H9 (cell line): ENCODE measurements around the gene EPB41L1. TPM values are rescaled to one million over a fixed set of nuclear protein-coding genes. Genes with fewer than 3 reads are reported as not detected.

Experiments used
- DNase-seq: peaks from one replicate; pipeline ENCODE4 v3.0.0-alpha.2; 2017
- H2AFZ ChIP-seq: one replicate; pipeline ENCODE4 v1.6.1; 2013; ENCODE audit warnings: mild to moderate bottlenecking, low read length, control low read depth, moderate library complexity
- H2AK5ac ChIP-seq: 2 replicates; pipeline ENCODE4 v1.6.1; 2013; ENCODE audit warnings: low read length, control low read depth, mixed read lengths; ENCODE audit not compliant: insufficient read length
- H2BK120ac ChIP-seq: one replicate; pipeline ENCODE4 v1.6.1; 2013; ENCODE audit warnings: low read depth, mild to moderate bottlenecking, low read length, control low read depth, inconsistent platforms; ENCODE audit not compliant: poor library complexity, severe bottlenecking
- H2BK12ac ChIP-seq: 2 replicates; pipeline ENCODE4 v1.6.1; 2013; ENCODE audit warnings: low read length, control low read depth, mixed read lengths, low read depth; ENCODE audit not compliant: insufficient read length
- H2BK15ac ChIP-seq: 2 replicates; pipeline ENCODE4 v1.6.1; 2013; ENCODE audit warnings: low read depth, low read length, control low read depth
- H2BK20ac ChIP-seq: one replicate; pipeline ENCODE4 v1.6.1; 2013; ENCODE audit warnings: low read depth, mild to moderate bottlenecking, low read length, control low read depth, inconsistent platforms; ENCODE audit not compliant: poor library complexity, severe bottlenecking
- H2BK5ac ChIP-seq: 2 replicates; pipeline ENCODE4 v1.6.1; 2013; ENCODE audit warnings: low read length, control low read depth, mixed read lengths; ENCODE audit not compliant: insufficient read length
- H3K14ac ChIP-seq: 2 replicates; pipeline ENCODE4 v1.6.1; 2013; ENCODE audit warnings: low read length, control low read depth; ENCODE audit not compliant: insufficient read depth
- H3K18ac ChIP-seq: 2 replicates; pipeline ENCODE4 v1.6.1; 2013; ENCODE audit warnings: low read depth, mild to moderate bottlenecking, mixed read lengths, low read length, control low read depth; ENCODE audit not compliant: insufficient read length
- H3K23ac ChIP-seq: 2 replicates; pipeline ENCODE4 v1.6.1; 2013; ENCODE audit warnings: low read length, control low read depth, mixed read lengths, low read depth; ENCODE audit not compliant: insufficient read length
- H3K23me2 ChIP-seq: 2 replicates; pipeline ENCODE4 v1.6.1; 2013; ENCODE audit warnings: low read depth, mild to moderate bottlenecking, mixed read lengths, low read length, control low read depth; ENCODE audit not compliant: insufficient read length, poor library complexity, severe bottlenecking
- H3K27ac ChIP-seq: 2 replicates; pipeline ENCODE4 v1.5.1; 2013; ENCODE audit warnings: low read length, control low read depth, mixed read lengths, low read depth; ENCODE audit not compliant: insufficient read length
- H3K27me3 ChIP-seq: 2 replicates; pipeline ENCODE4 v1.6.1; 2013; ENCODE audit warnings: low read length, control low read depth, inconsistent platforms; ENCODE audit not compliant: insufficient read depth
- H3K4ac ChIP-seq: 2 replicates; pipeline ENCODE4 v1.6.1; 2013; ENCODE audit warnings: low read depth, mild to moderate bottlenecking, control low read depth, inconsistent platforms, low read length, moderate library complexity
- H3K4me1 ChIP-seq: 2 replicates; pipeline ENCODE4 v1.6.1; 2013; ENCODE audit warnings: low read length, control low read depth, inconsistent platforms; ENCODE audit not compliant: insufficient read depth
- H3K4me2 ChIP-seq: 2 replicates; pipeline ENCODE4 v1.6.1; 2013; ENCODE audit warnings: low read length, control low read depth, mixed read lengths; ENCODE audit not compliant: insufficient read length, insufficient read depth
- H3K56ac ChIP-seq: 2 replicates; pipeline ENCODE4 v1.6.1; 2013; ENCODE audit warnings: low read depth, mild to moderate bottlenecking, mixed read lengths, low read length, control low read depth; ENCODE audit not compliant: insufficient read length
- H3K79me1 ChIP-seq: 2 replicates; pipeline ENCODE4 v1.6.1; 2013; ENCODE audit warnings: low read depth, mild to moderate bottlenecking, moderate library complexity, low read length, control low read depth, inconsistent platforms; ENCODE audit not compliant: insufficient read depth, poor library complexity, severe bottlenecking
- H3K79me2 ChIP-seq: 2 replicates; pipeline ENCODE4 v1.6.1; 2013; ENCODE audit warnings: low read length, control low read depth, inconsistent platforms; ENCODE audit not compliant: insufficient read depth
- H3K9ac ChIP-seq: 2 replicates; pipeline ENCODE4 v1.6.1; 2013; ENCODE audit warnings: low read length, control low read depth, mixed read lengths; ENCODE audit not compliant: insufficient read length; ENCODE audit errors: extremely low read depth
- H3K9me3 ChIP-seq: one replicate; pipeline ENCODE4 v1.6.1; 2013; ENCODE audit warnings: low read depth, low read length, inconsistent platforms; ENCODE audit not compliant: control insufficient read depth
- H3T11ph ChIP-seq: one replicate; pipeline ENCODE4 v1.6.1; 2013; ENCODE audit warnings: mild to moderate bottlenecking, low read length, control low read depth, inconsistent platforms
- H4K20me1 ChIP-seq: one replicate; pipeline ENCODE4 v1.6.1; 2013; ENCODE audit not compliant: control insufficient read depth, insufficient read length, insufficient read depth
- H4K5ac ChIP-seq: 2 replicates; pipeline ENCODE4 v1.6.1; 2013; ENCODE audit warnings: low read depth, mild to moderate bottlenecking, mixed read lengths, low read length, control low read depth; ENCODE audit not compliant: insufficient read length
- H4K8ac ChIP-seq: replicated peaks from 2 replicates; pipeline ENCODE4 v1.6.1; 2013; ENCODE audit warnings: low read length, control low read depth, mixed read lengths, low read depth; ENCODE audit not compliant: insufficient read length
- H4K91ac ChIP-seq: 2 replicates; pipeline ENCODE4 v1.6.1; 2013; ENCODE audit warnings: low read depth, mild to moderate bottlenecking, moderate library complexity, mixed read lengths, low read length, control low read depth; ENCODE audit not compliant: insufficient read length
- H3K27ac Mint-ChIP-seq, 3 experiments: 2 replicates in 2 of 3; 3 replicates in 1 of 3; pipeline ENCODE4 v1.8.0; 2020 to 2021; ENCODE audit warnings: mixed read lengths in 3 of 3, mild to moderate bottlenecking in 1 of 3, moderate library complexity in 1 of 3
- H3K27me3 Mint-ChIP-seq: 2 replicates; pipeline ENCODE4 v1.8.0; 2021; ENCODE audit warnings: low read depth, mild to moderate bottlenecking, moderate library complexity, mixed read lengths
- H3K36me3 Mint-ChIP-seq, 3 experiments: 2 replicates in 2 of 3; 3 replicates in 1 of 3; pipeline ENCODE4 v1.8.0; 2020 to 2021; ENCODE audit warnings: low read depth in 3 of 3, mixed read lengths in 3 of 3; ENCODE audit not compliant: insufficient read depth in 1 of 3
- H3K4me1 Mint-ChIP-seq, 2 experiments: 2 replicates each; pipeline ENCODE4 v1.8.0; 2020; ENCODE audit warnings: mixed read lengths in 2 of 2
- H3K4me3 Mint-ChIP-seq, 2 experiments: 2 replicates in 1 of 2; 3 replicates in 1 of 2; pipeline ENCODE4 v1.8.0; 2020 to 2021; ENCODE audit warnings: mild to moderate bottlenecking in 2 of 2, mixed read lengths in 2 of 2, moderate library complexity in 1 of 2
- H3K9me3 Mint-ChIP-seq, 2 experiments: 2 replicates in 1 of 2; 3 replicates in 1 of 2; pipeline ENCODE4 v1.8.0; 2020; ENCODE audit warnings: mild to moderate bottlenecking in 2 of 2, mixed read lengths in 2 of 2, moderate library complexity in 1 of 2
- WGBS: extraction: QIAGEN DNeasy Blood & Tissue Kit; methylation state at CpG from one replicate; pipeline ENCODE4 v1.1.7; 2013; ENCODE audit warnings: missing lambda C conversion rate, low lambda C conversion rate, mixed read lengths; ENCODE audit not compliant: insufficient read length; ENCODE audit errors: extremely low coverage; 5-methylcytosine and 5-hydroxymethylcytosine counted together
- total RNA-seq: library from RNA; stranded (reverse); gene quantifications from 2 replicates; pipeline ENCODE4 v1.2.1, GENCODE V29; 2021
- TF ChIP-seq, protein P1 (sequence below): fragments of 200-600 bp; sonication (generic); conservative IDR thresholded peaks from 3 replicates; pipeline ENCODE4 v1.8.0; 2021; ENCODE audit warnings: antibody characterized with exemption, mild to moderate bottlenecking

The EPB41L1 gene
- total RNA-seq, 1 experiment from 2014 or later: 31.1 TPM

DNA sequence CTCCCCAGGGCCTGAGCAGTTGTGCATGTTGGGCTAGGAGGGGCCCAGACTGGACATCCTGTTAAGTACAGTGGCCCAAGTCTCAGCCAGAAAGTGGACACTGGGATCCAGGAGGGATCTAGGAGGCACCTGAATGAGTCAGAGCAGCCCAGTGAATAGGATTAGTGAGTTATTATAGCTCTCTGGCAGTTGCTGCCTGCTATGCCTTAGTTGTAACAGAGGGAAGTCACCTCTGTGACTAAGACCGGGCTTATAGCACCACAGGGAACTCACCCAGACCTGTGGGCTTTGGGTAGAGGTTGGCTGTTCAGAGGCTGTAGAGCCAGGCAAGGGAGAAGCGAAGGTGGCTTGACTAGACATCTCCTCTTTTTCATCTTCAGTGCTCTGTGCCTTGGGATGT is 42.7 kb downstream of the EPB41L1 start:
- Mint-ChIP-seq H3K36me3 (no peaks in the 10 kb centered on the region; a peak in 3 of 7 replicates), H3K27ac (no peak overlapping the region), H3K4me3 (no peak overlapping the region), H3K4me1 (0 out of 4 replicates have a peak, but pooled peaks cover 0 to 5% of the 10 kb centered on the region in 2 experiments), H3K27me3 (no peaks in the 10 kb centered on the region; the same call in 1 of the 2 replicates), H3K9me3 (peaks cover 0 to 1% of the 10 kb centered on the region in 2 experiments; a peak in 1 of 5 replicates)
- H2BK5ac ChIP-seq: no peak overlapping the region
- no peak overlapping the region for H3K18ac ChIP-seq
- DNase-seq: no peak
- no peak overlapping the region for H3K4me2 ChIP-seq
- no peak overlapping the region for H4K8ac ChIP-seq
- H3K27ac ChIP-seq: no peak overlapping the region
- H2BK12ac ChIP-seq: no peak overlapping the region
- H2BK120ac ChIP-seq: no peak overlapping the region
- H4K91ac ChIP-seq: no peak overlapping the region
- H3K9ac ChIP-seq: no peak overlapping the region
- H3K27me3 ChIP-seq: no peaks in the 10 kb centered on the region
- no peak overlapping the region for H3K56ac ChIP-seq
- H3K23me2 ChIP-seq: no peaks in the 10 kb centered on the region
- H3K23ac ChIP-seq: no peak overlapping the region
- TF ChIP-seq, protein P1, sequence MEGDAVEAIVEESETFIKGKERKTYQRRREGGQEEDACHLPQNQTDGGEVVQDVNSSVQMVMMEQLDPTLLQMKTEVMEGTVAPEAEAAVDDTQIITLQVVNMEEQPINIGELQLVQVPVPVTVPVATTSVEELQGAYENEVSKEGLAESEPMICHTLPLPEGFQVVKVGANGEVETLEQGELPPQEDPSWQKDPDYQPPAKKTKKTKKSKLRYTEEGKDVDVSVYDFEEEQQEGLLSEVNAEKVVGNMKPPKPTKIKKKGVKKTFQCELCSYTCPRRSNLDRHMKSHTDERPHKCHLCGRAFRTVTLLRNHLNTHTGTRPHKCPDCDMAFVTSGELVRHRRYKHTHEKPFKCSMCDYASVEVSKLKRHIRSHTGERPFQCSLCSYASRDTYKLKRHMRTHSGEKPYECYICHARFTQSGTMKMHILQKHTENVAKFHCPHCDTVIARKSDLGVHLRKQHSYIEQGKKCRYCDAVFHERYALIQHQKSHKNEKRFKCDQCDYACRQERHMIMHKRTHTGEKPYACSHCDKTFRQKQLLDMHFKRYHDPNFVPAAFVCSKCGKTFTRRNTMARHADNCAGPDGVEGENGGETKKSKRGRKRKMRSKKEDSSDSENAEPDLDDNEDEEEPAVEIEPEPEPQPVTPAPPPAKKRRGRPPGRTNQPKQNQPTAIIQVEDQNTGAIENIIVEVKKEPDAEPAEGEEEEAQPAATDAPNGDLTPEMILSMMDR: no peak
- no peak overlapping the region for H2BK15ac ChIP-seq
- H3K9me3 ChIP-seq: no peaks in the 10 kb centered on the region
- no peak overlapping the region for H2AFZ ChIP-seq
- no peak overlapping the region for H3K4ac ChIP-seq
- H2BK20ac ChIP-seq: no peak overlapping the region
- H3K79me1 ChIP-seq: no peaks in the 10 kb centered on the region
- no CpG with 5 or more reads among the region's 2 CpGs for WGBS
- no peaks in the 10 kb centered on the region for H3K4me1 ChIP-seq
- H4K5ac ChIP-seq: no peak overlapping the region
- H3T11ph ChIP-seq: no peak overlapping the region
- no peak overlapping the region for H3K14ac ChIP-seq
- no peaks in the 10 kb centered on the region for H3K79me2 ChIP-seq
- no peaks in the 10 kb centered on the region for H4K20me1 ChIP-seq
- H2AK5ac ChIP-seq: no peak overlapping the region
